ENCODE measurements around the gene PIK3CG. TPM values are rescaled to one million over a fixed set of nuclear protein-coding genes. Genes with fewer than 3 reads are reported as not detected.
"Not testable (repeated sequence)": the region's sequence is repeated elsewhere in the genome, so short reads cannot be mapped to it uniquely, and the experiment has no call there.

The PIK3CG gene
- 7.9 TPM for total RNA-seq
- long read RNA-seq, partial matches to known transcripts: 0 of 1 reads
- long read RNA-seq, other reads (novel, unspliced or antisense): 1 of 1 reads

- DNase-seq (ENCODE audit: low spot score): no peak
These were observed at the start of gene PIK3CG for GRCh38 chr7:106865130-106866041. Gene PIK3CG, plus strand, starts transcription at chr7:106865282. Its CDS starts 2,280 bp downstream, at chr7:106867562.

GRCh38 chr7:106817098-106817497 lies 48.0 kb upstream of the PIK3CG start:
- no peak for DNase-seq (ENCODE audit: low spot score)

GRCh38 chr7:106818736-106819135 lies 46.3 kb upstream of the PIK3CG start:
- no peak for DNase-seq (ENCODE audit: low spot score)

GRCh38 chr7:106819546-106819945 lies 45.5 kb upstream of the PIK3CG start:
- DNase-seq (ENCODE audit: low spot score): no peak

- no peak for DNase-seq (ENCODE audit: low spot score)
These were observed 44.5 kb upstream of the PIK3CG start for GRCh38 chr7:106820321-106821217.

- DNase-seq (ENCODE audit: low spot score): no peak
These were observed 41.5 kb upstream of the PIK3CG start for GRCh38 chr7:106823631-106824030.

GRCh38 chr7:106824458-106824857 lies 40.6 kb upstream of the PIK3CG start:
- DNase-seq (ENCODE audit: low spot score): no peak

- no peak for DNase-seq (ENCODE audit: low spot score)
These were observed 37.5 kb upstream of the PIK3CG start for GRCh38 chr7:106827626-106828025.

- DNase-seq (ENCODE audit: low spot score): no peak
These were observed 35.6 kb upstream of the PIK3CG start for GRCh38 chr7:106829496-106829895.

GRCh38 chr7:106830896-106831295 lies 34.2 kb upstream of the PIK3CG start:
- DNase-seq (ENCODE audit: low spot score): not testable (repeated sequence)

- DNase-seq (ENCODE audit: low spot score): no peak
These were observed 28.3 kb upstream of the PIK3CG start for GRCh38 chr7:106836816-106837215.

- DNase-seq (ENCODE audit: low spot score): no peak
These were observed 25.6 kb upstream of the PIK3CG start for GRCh38 chr7:106839511-106839910.

GRCh38 chr7:106840342-106840741 lies 24.7 kb upstream of the PIK3CG start:
- no peak for DNase-seq (ENCODE audit: low spot score)

- DNase-seq (ENCODE audit: low spot score): no peak
These were observed 23.1 kb upstream of the PIK3CG start for GRCh38 chr7:106841896-106842390.

GRCh38 chr7:106844279-106844997 lies 20.6 kb upstream of the PIK3CG start:
- DNase-seq (ENCODE audit: low spot score): no peak

- no peak for DNase-seq (ENCODE audit: low spot score)
These were observed 17.0 kb upstream of the PIK3CG start for GRCh38 chr7:106848049-106848448.

GRCh38 chr7:106848851-106849442 lies 16.1 kb upstream of the PIK3CG start:
- DNase-seq (ENCODE audit: low spot score): no peak

GRCh38 chr7:106851632-106852031 lies 13.4 kb upstream of the PIK3CG start:
- not testable (repeated sequence) for DNase-seq (ENCODE audit: low spot score)

GRCh38 chr7:106853250-106853908 lies 11.7 kb upstream of the PIK3CG start:
- DNase-seq (ENCODE audit: low spot score): no peak

GRCh38 chr7:106855540-106856132 lies 9.4 kb upstream of the PIK3CG start:
- DNase-seq (ENCODE audit: low spot score): no peak
